ENCODE measurements around the gene IL1B.
"Not testable (repeated sequence)": the region's sequence is repeated elsewhere in the genome, so short reads cannot be mapped to it uniquely, and the experiment has no call there.

Gene IL1B

DNA sequence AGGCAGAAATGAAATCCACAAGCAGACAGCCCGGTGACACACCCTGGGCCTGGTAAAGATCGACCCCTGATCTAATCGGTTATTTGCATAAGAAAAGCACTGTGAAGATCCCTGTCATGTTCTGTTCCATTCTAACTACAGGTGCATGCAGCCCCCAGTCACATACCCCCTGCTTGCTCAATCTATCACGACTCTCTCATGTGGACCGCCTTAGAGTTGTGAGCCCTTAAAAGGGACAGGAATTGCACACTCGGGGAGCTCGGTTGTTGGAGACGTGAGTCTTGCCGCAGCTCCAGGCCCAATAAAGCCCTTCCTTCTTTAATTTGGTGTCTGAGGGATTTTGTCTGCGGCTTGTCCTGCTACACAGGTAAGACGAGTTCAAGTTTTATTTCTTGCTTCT lies 13.4 kb upstream of the IL1B start:
- FAIRE-seq, result no peak

DNA sequence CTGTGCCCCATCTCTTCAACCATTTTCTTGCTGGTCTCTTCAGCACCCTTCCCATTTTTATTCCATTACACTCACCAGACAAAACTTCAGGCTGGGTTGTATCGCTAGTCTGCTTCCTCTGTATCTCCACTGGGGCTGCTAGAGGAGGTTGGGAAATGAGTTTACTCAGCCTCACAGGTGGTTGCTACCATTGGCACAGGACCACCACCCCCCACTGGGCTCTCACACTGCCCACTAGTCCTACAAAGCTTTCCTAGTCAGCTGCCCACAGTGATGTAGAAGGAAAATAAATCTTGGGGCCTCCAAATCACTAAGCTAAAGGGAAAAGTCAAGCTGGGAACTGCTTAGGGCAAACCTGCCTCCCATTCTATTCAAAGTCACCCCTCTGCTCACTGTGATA lies 12.3 kb upstream of the IL1B start:
- no peak for FAIRE-seq

DNA sequence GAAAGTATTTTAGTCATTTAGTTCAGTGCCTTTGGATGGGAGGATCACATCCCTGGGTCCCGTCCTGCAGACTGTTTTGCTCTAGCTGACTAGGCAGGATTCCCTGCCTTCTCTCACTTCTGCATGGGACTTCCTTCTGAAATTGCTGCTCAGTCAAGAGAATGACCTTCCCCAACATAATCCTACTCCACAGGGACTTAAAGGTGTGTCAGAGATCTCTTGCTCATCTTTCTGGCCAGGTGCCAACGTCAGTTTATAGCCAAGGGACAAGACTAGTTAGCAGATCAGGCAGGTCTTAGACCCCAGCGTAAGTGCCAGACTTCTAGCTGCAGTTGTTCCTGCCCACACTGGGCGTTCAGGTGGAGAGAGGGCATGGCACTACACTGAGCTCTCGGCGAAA lies 9.5 kb upstream of the IL1B start:
- FAIRE-seq, result no peak

DNA sequence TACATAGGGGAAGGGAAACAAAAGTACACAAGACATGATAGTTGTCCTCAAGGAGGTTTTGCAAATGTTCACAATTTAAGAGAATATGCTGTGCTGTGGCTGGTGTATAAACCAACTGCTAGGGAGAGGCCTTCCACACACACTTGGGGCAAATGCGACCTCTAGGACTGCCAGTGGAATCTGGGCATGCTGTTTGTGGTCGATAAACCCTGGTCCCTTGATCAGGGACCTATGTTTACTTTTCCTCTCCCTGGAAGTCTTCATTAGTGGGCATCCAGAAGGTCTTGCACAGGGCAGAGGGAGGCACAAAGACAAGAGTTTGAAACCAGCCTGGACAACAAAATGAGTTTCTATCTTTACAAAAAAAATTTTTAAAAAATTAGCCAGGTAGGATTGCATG lies 7.3 kb upstream of the IL1B start:
- no peak for FAIRE-seq

DNA sequence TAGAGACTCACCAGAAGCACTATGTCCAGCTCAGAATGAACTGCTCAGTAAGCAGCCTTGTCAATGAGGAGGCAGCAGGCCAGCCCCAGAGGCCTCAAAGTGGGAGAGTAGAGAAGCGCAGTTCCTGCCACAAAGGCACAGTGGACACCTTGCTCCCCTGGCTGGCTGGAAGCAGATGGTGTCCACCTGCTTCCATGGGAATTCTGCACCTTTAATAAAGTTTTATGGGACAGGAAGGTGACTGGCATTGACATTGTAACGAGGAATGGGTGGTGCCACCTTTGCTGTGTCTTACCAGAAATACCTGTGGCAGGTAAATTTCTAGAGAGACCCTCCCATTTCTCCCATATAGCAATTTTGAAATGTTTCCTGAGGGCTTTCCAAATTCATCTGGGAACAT lies 6.7 kb upstream of the IL1B start:
- no peak for FAIRE-seq

DNA sequence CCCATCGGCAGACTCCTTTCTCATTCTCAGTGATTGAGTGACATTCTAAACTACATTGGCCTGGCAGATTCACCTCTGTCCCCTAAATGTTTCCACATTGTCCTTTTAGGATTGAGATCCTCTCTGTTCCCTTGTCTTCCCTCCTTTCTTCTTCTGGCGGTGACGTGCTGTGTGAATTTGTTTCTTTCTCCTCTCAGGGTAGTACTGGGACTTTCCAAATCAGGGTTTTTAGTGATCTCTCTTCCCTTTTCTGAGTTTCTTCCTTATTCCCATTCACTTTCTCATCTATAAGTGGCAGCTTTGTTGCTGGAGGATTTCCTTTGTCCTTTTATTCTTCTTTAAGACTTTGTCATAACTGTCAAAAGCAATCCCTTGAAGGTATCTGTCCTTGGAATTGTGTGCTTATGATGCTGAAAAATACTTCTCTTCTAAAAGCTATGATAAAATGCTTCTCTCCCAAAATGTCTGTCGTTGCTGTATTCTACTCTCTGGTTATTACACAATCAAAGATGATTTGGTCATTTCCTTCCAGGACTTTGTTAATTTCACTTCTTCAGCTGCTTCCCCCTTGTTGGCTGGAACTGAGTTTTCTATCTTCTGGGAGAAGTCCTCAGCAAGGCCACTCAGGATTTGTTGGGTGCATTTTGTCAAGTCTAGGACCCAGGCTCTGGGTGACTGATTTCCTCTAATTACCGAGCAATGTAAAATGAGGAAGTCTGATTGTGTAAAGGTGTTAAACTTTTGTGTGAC lies 4.9 kb upstream of the IL1B start:
- no peak for FAIRE-seq

DNA sequence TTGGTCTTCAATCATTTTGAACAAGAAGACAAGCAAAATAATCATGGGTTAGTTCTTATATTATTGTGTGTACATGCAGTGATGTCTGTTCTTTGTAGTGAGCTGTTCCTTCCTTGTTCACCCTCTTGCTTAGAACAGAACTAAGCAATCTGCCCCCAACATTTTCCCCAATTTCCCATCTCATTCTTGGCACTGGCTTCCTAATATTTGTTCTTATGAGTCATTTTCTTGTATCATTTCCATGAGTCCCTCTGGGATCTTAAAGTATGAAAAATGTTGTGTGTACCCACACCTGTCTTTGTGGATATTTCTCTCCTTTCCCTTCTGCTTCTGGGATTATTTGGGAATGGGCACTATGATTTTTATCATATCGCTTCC lies 3.5 kb upstream of the IL1B start:
- no peak for FAIRE-seq

DNA sequence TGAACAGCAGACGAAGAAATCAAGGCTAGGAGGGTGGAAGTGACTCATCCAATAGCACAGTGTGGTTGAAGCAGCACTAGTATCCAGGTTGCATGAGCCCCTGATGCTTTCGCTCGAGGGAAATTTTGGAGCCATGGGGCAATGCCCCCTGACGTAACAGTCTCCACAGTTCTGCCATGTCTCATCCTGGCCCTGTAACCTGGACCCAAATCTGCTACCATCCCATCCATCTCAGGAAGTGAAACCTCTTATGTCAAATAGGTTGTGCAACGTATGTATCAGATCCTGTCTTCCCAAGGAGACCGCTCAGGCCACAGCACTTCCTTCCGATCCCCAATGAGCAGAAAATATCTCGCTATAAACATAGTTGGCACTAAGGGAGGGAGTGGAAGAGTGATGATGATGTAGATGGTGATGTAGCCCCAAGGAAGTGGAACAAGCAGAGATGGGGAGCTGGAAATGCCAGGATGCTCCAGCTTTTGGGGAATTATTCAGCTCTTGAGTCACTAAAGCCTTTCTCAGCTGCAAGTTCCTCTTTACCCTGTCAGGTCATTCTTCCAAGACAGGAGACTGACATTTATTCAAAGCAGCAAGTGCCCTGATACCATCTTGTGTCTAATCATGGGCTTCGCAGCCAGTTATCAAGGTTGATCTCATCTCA lies 3.0 kb upstream of the IL1B start:
- FAIRE-seq, result no peak

DNA sequence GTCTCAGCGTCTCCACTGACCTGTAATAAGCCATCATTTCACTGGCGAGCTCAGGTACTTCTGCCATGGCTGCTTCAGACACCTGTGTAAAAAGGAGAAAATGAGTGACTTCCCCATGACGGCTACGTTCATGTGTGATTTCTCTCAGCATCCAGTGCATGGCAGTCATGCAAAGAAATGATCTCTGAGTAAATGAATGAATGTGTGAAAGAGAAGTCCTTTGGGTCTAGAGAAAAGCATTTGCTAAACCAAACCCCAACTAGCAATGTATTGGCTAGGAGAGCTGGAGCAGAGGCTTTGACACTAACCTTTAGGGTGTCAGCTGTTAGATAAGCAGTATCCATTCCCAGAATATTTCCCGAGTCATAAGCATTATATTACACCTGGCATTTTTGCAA lies 417 bp downstream of the IL1B start:
- no peak for FAIRE-seq

DNA sequence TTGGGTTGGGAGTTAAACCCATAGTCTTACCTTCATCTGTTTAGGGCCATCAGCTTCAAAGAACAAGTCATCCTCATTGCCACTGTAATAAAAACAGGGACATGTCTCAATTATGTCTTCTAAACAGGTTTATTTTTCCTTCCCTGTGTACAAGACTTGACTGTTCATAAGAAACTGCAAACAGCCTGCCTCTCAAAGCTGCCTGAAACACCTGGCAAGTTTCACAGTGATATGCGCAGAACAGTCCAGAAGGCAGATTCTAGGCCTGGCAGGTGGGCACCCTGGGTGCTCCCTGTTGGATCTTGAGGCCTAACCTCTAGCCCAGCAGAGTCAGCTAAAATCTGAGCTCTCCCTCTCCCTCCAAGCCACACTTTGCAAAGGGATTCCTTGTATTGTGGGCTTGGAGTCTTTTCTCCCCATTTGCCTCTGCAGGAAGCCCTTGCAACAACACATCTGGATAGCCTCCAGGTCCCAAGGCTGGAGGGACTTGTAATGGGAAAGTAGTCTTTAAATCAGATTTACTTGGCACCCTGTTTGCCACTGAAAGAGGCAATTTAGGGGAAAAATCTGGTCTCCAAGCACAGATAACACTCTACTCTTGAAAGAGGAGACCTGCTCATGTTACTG lies 930 bp downstream of the IL1B start:
- FAIRE-seq, result no peak

DNA sequence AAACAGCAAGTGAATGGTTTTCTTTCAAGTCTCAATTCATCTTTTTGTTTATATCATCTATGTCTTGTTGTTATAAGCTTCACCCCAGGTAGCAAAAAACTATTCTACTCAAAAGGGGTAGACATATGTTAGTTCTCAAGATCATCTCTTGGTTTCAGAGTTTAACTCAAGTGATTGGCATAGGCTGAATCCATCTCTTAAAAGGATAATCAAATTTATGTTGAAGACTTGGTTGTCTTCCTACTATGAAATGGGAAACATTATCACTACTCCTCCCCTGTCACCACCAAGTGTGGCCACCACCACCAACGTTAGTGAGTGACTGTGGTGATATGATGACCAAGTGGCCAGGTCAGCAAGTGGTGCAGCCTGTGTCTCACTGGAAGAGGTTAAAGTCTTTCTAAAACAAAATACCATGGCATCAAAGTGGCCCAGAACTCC lies 1.5 kb downstream of the IL1B start:
- FAIRE-seq, result no peak

DNA sequence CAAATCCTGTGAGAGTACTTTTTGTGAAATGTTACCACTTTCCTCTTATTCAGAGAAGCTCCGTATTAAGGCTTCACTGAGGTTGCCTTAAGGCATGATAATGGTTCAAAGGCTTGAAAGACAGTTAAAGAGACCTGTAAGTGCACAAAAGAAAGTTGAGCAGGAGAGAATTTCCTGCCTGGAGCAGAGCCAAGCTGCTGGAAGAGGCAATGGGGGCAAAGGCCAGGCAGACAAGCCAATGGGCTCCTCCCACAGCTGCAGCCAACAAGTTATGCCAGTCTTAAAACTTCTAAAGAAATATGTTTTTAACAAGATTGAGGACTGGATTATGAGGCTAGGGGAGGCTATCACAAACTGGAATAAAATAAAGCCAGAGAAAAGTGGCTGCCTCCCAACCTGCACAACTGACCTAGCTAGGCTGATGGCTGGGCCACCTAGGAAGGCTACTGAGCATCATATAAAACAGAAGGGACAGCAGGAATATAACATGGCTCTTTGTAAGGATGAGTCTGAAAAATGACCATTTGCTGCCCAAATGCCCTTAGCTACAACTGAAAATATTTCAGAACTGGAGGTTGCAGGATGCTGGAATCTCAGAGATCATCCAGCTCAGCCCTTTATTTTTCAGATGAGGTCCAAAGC lies 2.1 kb downstream of the IL1B start:
- no peak for FAIRE-seq

DNA sequence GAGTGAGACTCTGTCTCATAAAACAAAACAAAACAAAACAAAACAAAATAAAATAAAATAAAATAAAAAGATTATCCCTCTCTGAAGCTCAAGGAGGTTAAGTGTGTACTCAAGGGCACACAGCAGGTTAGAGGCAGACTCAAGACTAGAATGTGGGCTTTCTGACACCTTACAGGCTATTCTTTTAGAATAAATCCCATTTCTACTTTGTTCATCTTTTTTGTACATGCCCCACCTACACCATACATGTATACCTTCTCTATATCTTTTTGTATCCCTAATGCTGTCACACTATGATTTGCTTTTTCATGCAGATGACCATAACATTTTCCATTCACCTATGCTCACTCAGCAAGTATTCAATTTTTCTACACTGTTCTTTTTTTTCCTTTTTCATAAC lies 2.6 kb downstream of the IL1B start:
- FAIRE-seq, result no peak

DNA sequence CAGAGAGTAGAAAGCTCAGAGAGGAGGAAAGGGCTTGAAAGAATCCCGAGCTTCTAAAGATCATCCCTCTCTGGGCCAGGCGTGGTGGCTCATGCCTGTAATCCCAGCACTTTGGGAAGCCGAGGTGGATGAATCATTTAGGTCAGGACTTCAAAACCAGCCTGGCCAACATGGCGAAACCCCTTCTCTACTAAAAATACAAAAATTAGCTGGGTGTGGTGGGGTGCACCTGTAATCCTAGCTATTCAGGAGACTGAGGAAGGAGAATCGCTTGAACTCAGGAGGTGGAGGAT lies 3.0 kb downstream of the IL1B start:
- not testable (repeated sequence) for FAIRE-seq

DNA sequence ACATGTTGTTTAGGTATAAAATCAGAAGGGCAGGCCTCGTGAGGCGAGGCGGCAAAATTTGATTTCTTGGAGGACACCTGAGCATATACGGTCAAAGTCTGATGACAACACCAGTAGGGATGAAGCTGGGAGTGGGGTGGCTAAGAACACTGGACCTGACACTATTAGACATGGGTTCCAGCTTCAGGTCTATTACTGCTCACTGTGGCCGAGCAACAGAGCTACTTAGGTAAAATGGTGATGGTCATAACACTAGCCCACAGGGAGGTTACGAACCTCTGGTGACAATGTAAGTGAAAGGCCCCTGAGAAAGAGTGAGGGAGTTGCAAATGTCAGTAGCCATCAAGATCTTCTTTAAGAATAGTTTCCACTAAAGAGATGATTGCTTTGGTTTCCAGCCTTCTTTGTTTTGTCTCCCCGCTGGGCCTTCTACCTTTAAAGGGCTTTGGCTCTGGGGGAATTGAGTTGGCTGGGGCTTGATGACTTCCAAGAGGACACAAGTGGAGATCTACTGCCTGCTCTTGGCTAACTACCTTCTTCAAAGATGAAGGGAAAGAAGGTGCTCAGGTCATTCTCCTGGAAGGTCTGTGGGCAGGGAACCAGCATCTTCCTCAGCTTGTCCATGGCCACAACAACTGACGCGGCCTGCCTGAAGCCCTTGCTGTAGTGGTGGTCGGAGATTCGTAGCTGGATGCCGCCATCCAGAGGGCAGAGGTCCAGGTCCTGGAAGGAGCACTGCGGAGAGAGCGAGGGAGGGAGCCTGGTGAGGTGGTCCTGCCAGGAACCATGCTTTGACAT lies 3.5 kb downstream of the IL1B start:
- no peak for FAIRE-seq

DNA sequence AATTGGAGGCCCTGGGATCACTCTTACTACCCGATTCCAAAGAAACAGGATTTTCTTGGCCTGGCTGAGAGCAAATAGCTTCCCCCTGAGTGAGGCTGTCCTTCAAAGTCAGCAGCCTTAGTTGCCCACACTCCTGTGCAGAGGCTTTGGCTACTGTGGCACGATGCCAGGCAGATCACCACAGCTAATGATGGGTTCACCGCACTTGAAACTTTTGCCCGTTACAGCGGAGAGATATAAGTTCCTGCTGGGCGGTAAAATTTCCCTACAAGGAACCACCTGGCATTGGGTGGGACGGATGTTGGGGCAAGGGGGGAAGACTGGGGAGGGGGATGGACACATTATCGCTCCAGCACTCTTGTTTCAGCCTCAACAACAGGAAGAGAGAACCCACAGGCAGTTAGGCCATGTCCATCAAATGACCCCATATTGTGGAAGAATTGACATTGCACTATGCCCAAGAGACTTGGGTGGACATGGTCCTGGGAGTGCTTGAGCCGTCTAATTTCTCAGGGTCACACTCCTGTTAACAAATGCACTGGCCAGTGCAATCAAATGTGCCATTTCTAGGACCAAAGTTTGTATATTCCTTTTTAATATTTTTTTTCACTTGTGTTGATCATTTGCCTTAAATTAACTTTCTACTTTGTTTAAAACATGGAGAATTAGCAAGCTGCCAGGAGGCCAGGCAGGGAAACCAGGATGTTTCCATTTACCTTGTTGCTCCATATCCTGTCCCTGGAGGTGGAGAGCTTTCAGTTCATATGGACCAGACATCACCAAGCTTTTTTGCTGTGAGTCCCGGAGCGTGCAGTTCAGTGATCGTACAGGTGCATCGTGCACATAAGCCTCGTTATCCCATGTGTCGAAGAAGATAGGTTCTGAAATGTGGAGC lies 4.4 kb downstream of the IL1B start:
- no peak for FAIRE-seq

DNA sequence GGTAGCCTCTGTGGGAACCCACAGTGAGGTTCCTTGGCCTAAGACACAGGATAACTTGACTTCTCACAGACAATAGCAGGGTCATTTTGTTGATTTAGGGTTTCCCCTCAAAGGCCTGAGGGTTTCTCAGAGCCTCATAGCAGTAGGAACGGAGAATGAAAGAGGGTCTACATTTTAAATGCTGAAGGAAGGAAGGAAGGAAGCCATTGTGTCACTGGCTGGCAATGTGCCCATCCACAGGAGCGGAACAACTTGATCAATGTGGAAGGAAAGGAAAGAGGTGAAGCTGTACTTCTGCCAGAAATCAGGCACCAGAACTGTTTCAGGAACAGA lies 5.1 kb downstream of the IL1B start:
- FAIRE-seq, result no peak

DNA sequence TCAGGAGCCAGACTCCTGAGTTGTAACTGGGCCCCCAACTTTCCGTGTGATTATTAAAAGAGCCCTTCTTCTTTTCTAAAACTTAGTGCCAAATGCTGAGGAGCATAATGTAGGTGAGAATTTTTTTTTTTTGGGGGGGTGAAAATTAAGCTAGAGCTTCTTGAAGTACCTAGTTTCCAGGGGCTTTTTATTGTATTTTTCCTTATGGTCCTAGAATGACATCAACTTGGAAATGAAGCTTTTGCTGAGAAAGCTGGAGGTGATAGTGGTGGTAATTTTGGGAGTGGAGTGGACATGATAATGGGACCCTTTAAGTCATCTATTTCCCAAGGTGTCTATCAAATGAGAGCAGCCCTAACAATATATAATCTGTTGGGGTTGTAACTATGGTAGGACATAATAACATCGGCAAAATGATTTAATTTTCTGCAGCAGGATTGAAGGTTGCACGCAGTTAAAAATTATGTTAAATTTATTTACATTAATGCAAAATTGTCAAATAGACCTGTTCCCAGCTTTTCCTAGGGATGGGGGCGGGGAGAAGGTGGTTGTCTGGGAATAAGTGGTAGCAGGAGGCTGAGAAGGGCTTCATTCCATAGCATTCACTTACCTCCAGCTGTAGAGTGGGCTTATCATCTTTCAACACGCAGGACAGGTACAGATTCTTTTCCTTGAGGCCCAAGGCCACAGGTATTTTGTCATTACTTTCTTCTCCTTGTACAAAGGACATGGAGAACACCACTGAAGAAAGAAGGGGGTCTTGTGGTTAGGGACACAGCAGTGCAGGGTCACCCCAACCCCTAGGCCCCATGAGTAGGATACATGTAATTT lies 5.7 kb downstream of the IL1B start:
- no peak for FAIRE-seq

DNA sequence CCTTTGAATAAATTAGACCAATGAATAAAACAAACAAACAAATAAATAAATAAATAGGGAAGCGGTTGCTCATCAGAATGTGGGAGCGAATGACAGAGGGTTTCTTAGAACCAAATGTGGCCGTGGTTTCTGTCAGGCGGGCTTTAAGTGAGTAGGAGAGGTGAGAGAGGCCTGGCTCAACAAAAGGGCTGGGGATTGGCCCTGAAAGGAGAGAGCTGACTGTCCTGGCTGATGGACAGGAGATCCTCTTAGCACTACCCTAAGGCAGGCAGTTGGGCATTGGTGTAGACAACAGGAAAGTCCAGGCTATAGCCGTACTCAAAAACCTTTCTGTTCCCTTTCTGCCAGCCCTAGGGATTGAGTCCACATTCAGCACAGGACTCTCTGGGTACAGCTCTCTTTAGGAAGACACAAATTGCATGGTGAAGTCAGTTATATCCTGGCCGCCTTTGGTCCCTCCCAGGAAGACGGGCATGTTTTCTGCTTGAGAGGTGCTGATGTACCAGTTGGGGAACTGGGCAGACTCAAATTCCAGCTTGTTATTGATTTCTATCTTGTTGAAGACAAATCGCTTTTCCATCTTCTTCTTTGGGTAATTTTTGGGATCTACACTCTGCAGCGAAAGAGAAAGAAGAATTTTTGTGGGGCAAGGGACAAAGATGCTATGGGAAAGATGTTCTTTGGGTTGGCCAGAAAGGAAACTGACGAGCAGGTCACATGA lies 6.5 kb downstream of the IL1B start:
- no peak for FAIRE-seq

DNA sequence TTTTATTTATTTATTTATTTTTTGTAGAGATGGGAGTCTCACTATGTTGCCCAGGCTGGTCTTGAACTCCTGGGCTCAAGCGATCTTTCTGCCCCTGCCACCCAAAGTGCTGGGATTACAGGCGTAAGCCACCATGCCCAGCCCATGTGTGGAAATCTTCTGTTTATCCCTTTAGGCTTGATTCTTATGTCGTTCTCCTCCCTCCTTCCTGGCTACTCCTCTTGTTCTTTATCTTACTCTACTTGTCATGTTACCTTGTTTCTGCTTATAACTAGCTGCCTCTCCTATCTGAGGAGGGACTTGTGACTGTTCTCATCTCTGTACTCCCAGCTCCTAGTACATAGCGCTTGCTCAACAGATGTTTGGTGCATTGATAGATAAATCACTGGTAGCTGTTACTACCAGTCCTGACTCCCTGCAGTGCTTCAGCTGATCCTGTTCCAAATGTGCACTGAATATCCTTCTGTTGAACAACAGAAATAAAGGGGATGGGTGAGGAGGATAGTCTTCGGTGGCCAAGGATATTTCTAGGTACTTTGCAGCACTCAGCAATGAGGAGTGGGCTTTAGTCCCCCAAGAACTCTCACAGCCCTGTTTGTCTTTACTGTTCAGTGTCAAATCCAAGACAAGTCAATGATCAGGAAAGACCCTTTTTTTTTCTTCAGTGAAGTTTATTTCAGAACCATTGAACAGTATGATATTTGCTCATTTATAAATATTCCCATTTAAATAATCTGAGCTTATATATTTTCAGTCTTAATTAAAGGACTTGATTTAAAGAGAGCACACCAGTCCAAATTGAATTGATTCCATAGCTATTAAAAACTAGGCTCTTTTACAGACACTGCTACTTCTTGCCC lies 7.2 kb downstream of the IL1B start:
- FAIRE-seq, result no peak
